Dermis blood vessel endothelial cell (primary cell): ENCODE data around the gene MAD1L1. TPM values are rescaled to one million over a fixed set of nuclear protein-coding genes. Genes with fewer than 3 reads are reported as not detected.
"Not testable (repeated sequence)": the region's sequence is repeated elsewhere in the genome, so short reads cannot be mapped to it uniquely, and the experiment has no call there.

ENCODE experiments used
- DNase-seq: peaks from one replicate; pipeline ENCODE4 v3.0.0; 2010
- total RNA-seq: library from RNA; depleted of rRNA; stranded (reverse); fragments of >200 nt; gene quantifications from 2 replicates; pipeline ENCODE4 v1.2.3, GENCODE V29; 2014

Gene MAD1L1
- total RNA-seq, 1 donor from 2014 or later: 53.3 TPM

GRCh38 chr7:1890289-1891235, 342.2 kb downstream of the MAD1L1 start:
- DNase-seq: no peak

GRCh38 chr7:1889556-1890181, 343.1 kb downstream of the MAD1L1 start:
- peak; percentile 33 for DNase-seq

- no peak for DNase-seq
These were observed 343.7 kb downstream of the MAD1L1 start for GRCh38 chr7:1889091-1889490.

GRCh38 chr7:1888425-1888824, 344.3 kb downstream of the MAD1L1 start:
- DNase-seq: no peak

GRCh38 chr7:1887251-1887650, 345.5 kb downstream of the MAD1L1 start:
- no peak for DNase-seq

- DNase-seq: no peak
These were observed 346.2 kb downstream of the MAD1L1 start for GRCh38 chr7:1886361-1887064.

- no peak for DNase-seq
These were observed 347.1 kb downstream of the MAD1L1 start for GRCh38 chr7:1885465-1886226.

GRCh38 chr7:1884583-1885350, 348.0 kb downstream of the MAD1L1 start:
- no peak for DNase-seq

GRCh38 chr7:1883834-1884582, 348.7 kb downstream of the MAD1L1 start:
- DNase-seq: no peak

GRCh38 chr7:1883031-1883761, 349.5 kb downstream of the MAD1L1 start:
- peak; percentile 65 for DNase-seq

- no peak for DNase-seq
These were observed 350.3 kb downstream of the MAD1L1 start for GRCh38 chr7:1882451-1882850.

- no peak for DNase-seq
These were observed 350.8 kb downstream of the MAD1L1 start for GRCh38 chr7:1881946-1882345.

GRCh38 chr7:1876641-1877040, 356.1 kb downstream of the MAD1L1 start:
- not testable (repeated sequence) for DNase-seq

GRCh38 chr7:1875392-1876199, 357.1 kb downstream of the MAD1L1 start:
- DNase-seq: peak; percentile 16

GRCh38 chr7:1874590-1875391, 358.0 kb downstream of the MAD1L1 start:
- DNase-seq: not testable (repeated sequence)

- no peak for DNase-seq
These were observed 358.7 kb downstream of the MAD1L1 start for GRCh38 chr7:1873857-1874589.

- DNase-seq: no peak
These were observed 359.3 kb downstream of the MAD1L1 start for GRCh38 chr7:1873421-1873820.

- no peak for DNase-seq
These were observed 359.7 kb downstream of the MAD1L1 start for GRCh38 chr7:1873070-1873405.
